GM18502 (cell line): ENCODE data around the gene DHRS7C.

ENCODE experiments used
- ATAC-seq: cut with Tn5 transposase; IDR thresholded peaks from one replicate; pipeline ENCODE4 v1.9.1; 2021; ENCODE audit warnings: mild to moderate bottlenecking; ENCODE audit not compliant: unreplicated experiment, poor library complexity

DHRS7C gene

GRCh38 chr17:9790889-9791876 is at the start of gene DHRS7C:
Gene DHRS7C (minus strand): TSS chr17:9791592. CDS start chr17:9791284, 308 bp downstream.
- no peak for ATAC-seq

GRCh38 chr17:9839433-9839832 is 48.0 kb upstream of the DHRS7C start:
- ATAC-seq = no peak

GRCh38 chr17:9837551-9838471 is 46.4 kb upstream of the DHRS7C start:
- no peak for ATAC-seq

GRCh38 chr17:9833922-9834321 is 42.5 kb upstream of the DHRS7C start:
- no peak for ATAC-seq

- no peak for ATAC-seq
These were observed 39.3 kb upstream of the DHRS7C start for GRCh38 chr17:9830711-9831110.

- no peak for ATAC-seq
These were observed 38.0 kb upstream of the DHRS7C start for GRCh38 chr17:9829343-9829742.

- no peak for ATAC-seq
These were observed 37.2 kb upstream of the DHRS7C start for GRCh38 chr17:9828296-9829295.

GRCh38 chr17:9825641-9826150 is 34.3 kb upstream of the DHRS7C start, which contains the start of gene GLP2R:
Gene GLP2R (plus strand): TSS chr17:9825924. CDS start chr17:9826064, 140 bp downstream.
- no peak for ATAC-seq

- no peak for ATAC-seq
These were observed 33.5 kb upstream of the DHRS7C start for GRCh38 chr17:9824797-9825338.

- ATAC-seq = no peak
These were observed 32.7 kb upstream of the DHRS7C start for GRCh38 chr17:9824094-9824493.

GRCh38 chr17:9821921-9822320 is 30.5 kb upstream of the DHRS7C start, which contains the start of gene GSG1L2:
Gene GSG1L2 (minus strand): TSS chr17:9822079. CDS start chr17:9822071, 8 bp downstream.
- ATAC-seq = no peak

- ATAC-seq = no peak
These were observed 29.1 kb upstream of the DHRS7C start for GRCh38 chr17:9820448-9820847.

GRCh38 chr17:9818760-9819159 is 27.4 kb upstream of the DHRS7C start:
- no peak for ATAC-seq

- ATAC-seq = no peak
These were observed 25.7 kb upstream of the DHRS7C start for GRCh38 chr17:9817086-9817485.

- no peak for ATAC-seq
These were observed 25.1 kb upstream of the DHRS7C start for GRCh38 chr17:9816472-9816871.

GRCh38 chr17:9814337-9814945 is 23.0 kb upstream of the DHRS7C start:
- ATAC-seq = no peak

- no peak for ATAC-seq
These were observed 21.8 kb upstream of the DHRS7C start for GRCh38 chr17:9813166-9813565.

- no peak for ATAC-seq
These were observed 20.1 kb upstream of the DHRS7C start for GRCh38 chr17:9811537-9811936.

GRCh38 chr17:9811086-9811485 is 19.7 kb upstream of the DHRS7C start:
- no peak for ATAC-seq
